Prostate gland (tissue), 2 donors: ENCODE data around the gene PRAC1. TPM values are rescaled to one million over a fixed set of nuclear protein-coding genes. Genes with fewer than 3 reads are reported as not detected.

Experiments
- DNase-seq: peaks from one replicate; pipeline ENCODE4 v3.0.0-alpha.2; 2019; ENCODE audit warnings: low spot score
- H3K27ac ChIP-seq, 2 donors: fragments of 200-600 bp; sonication (generic); 2 replicates each; pipeline ENCODE4 v1.5.1; 2017 to 2019
- H3K27me3 ChIP-seq: fragments of 200-600 bp; sonication (generic); replicated peaks from 2 replicates; pipeline ENCODE4 v1.5.1; 2019; ENCODE audit not compliant: insufficient read depth
- H3K36me3 ChIP-seq, 2 donors: fragments of 200-600 bp; sonication (generic); 1 replicate in 1 of 2; 2 replicates in 1 of 2; pipeline versions ENCODE4 v1.5.1 to v1.8.1; 2017 to 2019
- H3K4me1 ChIP-seq: fragments of 200-600 bp; sonication (generic); replicated peaks from 2 replicates; pipeline ENCODE4 v1.5.1; 2019
- H3K4me3 ChIP-seq, 2 donors: fragments of 200-600 bp; sonication (generic); 2 replicates each; pipeline ENCODE4 v1.5.1; 2017 to 2019
- H3K9me3 ChIP-seq: fragments of 200-600 bp; sonication (generic); 2 replicates; pipeline ENCODE4 v1.5.1; 2017
- POLR2A ChIP-seq: fragments of 450-650 bp; IDR thresholded peaks from one replicate; pipeline ENCODE4 v1.6.1; 2016; ENCODE audit warnings: antibody characterized with exemption, mild to moderate bottlenecking
- POLR2AphosphoS5 ChIP-seq: sonication (generic); formaldehyde crosslinking; IDR thresholded peaks from one replicate; pipeline ENCODE4 v1.6.1; 2017; ENCODE audit warnings: antibody characterized with exemption
- WGBS: methylation state at CpG from one replicate; pipeline ENCODE4 v1.1.5; 2018; 5-methylcytosine and 5-hydroxymethylcytosine counted together
- intact Hi-C: fragments of 100-400 bp; cut with DNase I; formaldehyde crosslinking; loops from one replicate; pipeline ENCODE4 v1.14.2; 2022
- total RNA-seq, 2 donors: library from RNA; depleted of rRNA; stranded (reverse); fragments of >200 nt; gene quantifications; one replicate each; pipeline ENCODE4 v1.1.0, GENCODE V29; 2016
- TF ChIP-seq, protein P1 (sequence below), 4 experiments: fragments of 200-600 bp in 2 of 4; fragments of 450-650 bp in 2 of 4; sonication (generic) in 2 of 4; IDR thresholded peaks; 1 replicate in 3 of 4; 2 replicates in 1 of 4; pipeline ENCODE4 v1.5.1; 2016 to 2019; ENCODE audit warnings: antibody characterized with exemption in 4 of 4, mild to moderate bottlenecking in 2 of 4, moderate library complexity in 2 of 4

PRAC1 gene
- total RNA-seq, 2 donors from 2014 or later: 56.7 to 243 TPM

GRCh38 chr17:48755356-48755755 lies 33.0 kb upstream of the PRAC1 start:
- DNase-seq: no peak
- 33% methylated on average over 8 of the region's 8 CpGs for WGBS
- TF ChIP-seq POLR2A (no peak), POLR2AphosphoS5 (no peak)
- TF ChIP-seq, protein P1, sequence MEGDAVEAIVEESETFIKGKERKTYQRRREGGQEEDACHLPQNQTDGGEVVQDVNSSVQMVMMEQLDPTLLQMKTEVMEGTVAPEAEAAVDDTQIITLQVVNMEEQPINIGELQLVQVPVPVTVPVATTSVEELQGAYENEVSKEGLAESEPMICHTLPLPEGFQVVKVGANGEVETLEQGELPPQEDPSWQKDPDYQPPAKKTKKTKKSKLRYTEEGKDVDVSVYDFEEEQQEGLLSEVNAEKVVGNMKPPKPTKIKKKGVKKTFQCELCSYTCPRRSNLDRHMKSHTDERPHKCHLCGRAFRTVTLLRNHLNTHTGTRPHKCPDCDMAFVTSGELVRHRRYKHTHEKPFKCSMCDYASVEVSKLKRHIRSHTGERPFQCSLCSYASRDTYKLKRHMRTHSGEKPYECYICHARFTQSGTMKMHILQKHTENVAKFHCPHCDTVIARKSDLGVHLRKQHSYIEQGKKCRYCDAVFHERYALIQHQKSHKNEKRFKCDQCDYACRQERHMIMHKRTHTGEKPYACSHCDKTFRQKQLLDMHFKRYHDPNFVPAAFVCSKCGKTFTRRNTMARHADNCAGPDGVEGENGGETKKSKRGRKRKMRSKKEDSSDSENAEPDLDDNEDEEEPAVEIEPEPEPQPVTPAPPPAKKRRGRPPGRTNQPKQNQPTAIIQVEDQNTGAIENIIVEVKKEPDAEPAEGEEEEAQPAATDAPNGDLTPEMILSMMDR (IDR thresholded peaks at IDR 0.05): no peak
- Histone ChIP-seq H3K4me1 (peaks cover 34% of the 10 kb centered on the region), H3K36me3 (no peaks in the 10 kb centered on the region), H3K27me3 (no peaks in the 10 kb centered on the region), H3K27ac (no peak overlapping the region), H3K9me3 (no peaks in the 10 kb centered on the region), H3K4me3 (no peak overlapping the region)
- intact Hi-C loops: no loop called here

GRCh38 chr17:48754500-48755261 lies 32.4 kb upstream of the PRAC1 start:
- intact Hi-C loops: no loop called here
- WGBS: 26% methylated on average over 52 of the region's 52 CpGs
- DNase-seq: no peak
- TF ChIP-seq, protein P1 (IDR thresholded peaks at IDR 0.05): no peak
- TF ChIP-seq POLR2A: no peak
- no peak for TF ChIP-seq POLR2AphosphoS5
- peaks cover 32% of the 10 kb centered on the region for H3K4me1 ChIP-seq
- no peaks in the 10 kb centered on the region for H3K36me3 ChIP-seq
- no peak overlapping the region for H3K4me3 ChIP-seq
- no peaks in the 10 kb centered on the region for H3K27me3 ChIP-seq
- no peak overlapping the region for H3K27ac ChIP-seq
- H3K9me3 ChIP-seq: no peaks in the 10 kb centered on the region

DNA sequence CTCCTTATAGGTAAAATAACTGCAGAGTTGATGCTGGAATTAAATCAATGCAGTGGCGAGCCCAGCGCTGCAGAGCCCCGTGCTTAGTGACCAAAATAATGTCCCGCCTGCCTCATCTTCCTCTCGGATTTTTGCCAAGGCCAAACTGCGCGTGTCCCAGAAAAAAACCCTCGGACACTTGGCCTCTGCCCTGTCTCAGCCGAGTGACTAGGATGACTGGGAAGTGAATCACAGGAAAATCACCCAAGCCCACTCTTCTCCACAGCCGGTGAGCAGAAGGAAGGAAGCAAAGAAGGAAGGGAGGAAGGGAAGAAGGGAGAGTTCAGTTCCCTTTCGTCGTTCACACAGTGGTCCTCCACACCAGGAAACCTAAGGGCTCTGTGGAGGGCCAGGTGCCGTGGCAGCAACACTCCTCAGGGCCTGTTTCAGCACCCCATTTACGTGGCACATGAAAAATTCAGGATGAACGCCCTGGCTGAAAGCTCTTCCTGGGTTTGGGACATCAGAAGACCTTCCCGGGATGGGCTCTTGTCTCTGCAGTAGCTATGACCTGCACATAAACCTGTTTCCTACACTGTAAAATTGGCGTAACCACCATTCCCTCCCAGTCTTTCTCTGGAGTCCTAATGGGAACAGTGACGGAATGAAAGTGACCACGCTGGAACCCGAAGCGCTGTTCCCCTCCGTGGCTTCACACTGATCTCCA lies 31.6 kb upstream of the PRAC1 start:
- intact Hi-C loops: no loop called here
- H3K9me3 ChIP-seq: no peaks in the 10 kb centered on the region
- H3K36me3 ChIP-seq: no peaks in the 10 kb centered on the region
- no peaks in the 10 kb centered on the region for H3K27me3 ChIP-seq
- H3K27ac ChIP-seq: peak overlapping the region in 1 of 2 donors; percentile 97
- peaks cover 32% of the 10 kb centered on the region for H3K4me1 ChIP-seq
- DNase-seq: no peak
- H3K4me3 ChIP-seq: no peak overlapping the region
- TF ChIP-seq, protein P1 (IDR thresholded peaks at IDR 0.05): no peak
- no peak for TF ChIP-seq POLR2A
- no peak for TF ChIP-seq POLR2AphosphoS5
- WGBS: 42% methylated on average over 22 of the region's 22 CpGs

DNA sequence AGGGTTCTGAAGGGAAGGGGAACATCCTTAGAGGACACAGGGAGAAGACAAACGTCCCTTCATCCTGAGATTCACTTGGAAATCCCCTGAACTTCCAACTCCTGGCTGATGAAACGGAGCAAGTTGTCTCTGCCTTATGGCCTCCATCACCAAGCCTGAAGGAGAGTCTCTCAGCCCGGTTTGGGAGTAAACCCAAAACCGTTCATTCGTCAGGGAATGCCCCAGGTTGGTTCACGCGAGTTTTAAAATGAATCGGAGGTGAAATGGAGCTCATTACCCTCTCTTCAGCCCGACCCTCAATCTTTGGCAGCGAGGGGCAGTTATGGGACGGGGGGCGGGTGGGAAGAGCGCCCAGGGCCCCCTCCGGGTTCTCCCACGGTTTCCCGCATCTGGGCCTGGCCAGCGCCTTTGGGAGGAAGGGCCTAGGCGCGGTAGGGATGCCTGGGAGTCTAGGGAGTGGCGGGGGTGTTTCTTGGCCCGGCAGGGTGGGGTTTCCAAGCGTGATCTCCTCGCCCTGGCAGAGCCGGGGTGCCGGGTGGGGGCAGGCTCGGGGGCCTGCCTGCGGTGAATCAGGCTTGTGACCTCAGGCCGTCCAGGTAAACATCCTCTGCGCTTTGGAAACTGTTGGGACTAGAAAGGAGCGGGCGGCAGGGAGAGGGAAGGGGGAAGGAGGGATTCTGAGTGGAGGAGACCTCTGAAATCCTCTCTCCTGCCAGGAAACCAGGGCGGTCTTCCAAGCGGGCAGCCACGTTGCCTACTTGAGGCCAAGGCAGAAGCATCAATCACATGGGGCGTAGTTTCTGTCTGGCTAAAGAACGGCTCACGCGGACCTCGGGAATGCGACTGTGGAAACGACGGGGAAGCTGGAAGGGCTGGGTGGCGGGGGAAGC lies 30.3 kb upstream of the PRAC1 start:
- Histone ChIP-seq H3K27me3 (no peaks in the 10 kb centered on the region), H3K4me1 (peaks cover 26% of the 10 kb centered on the region), H3K9me3 (no peaks in the 10 kb centered on the region), H3K4me3 (no peak overlapping the region), H3K27ac (peak overlapping the region; percentile 69 to 97), H3K36me3 (no peaks in the 10 kb centered on the region)
- peak; percentile 76 for DNase-seq
- intact Hi-C loops: no loop called here
- TF ChIP-seq POLR2AphosphoS5: peak; percentile 66
- TF ChIP-seq POLR2A: peak; percentile 47
- TF ChIP-seq, protein P1 (IDR thresholded peaks at IDR 0.05): no peak
- 9% methylated on average over 34 of the region's 43 CpGs for WGBS
